GM19043 (cell line): ENCODE measurements around the gene PXDN.
"Not testable (repeated sequence)": the region's sequence is repeated elsewhere in the genome, so short reads cannot be mapped to it uniquely, and the experiment has no call there.

ENCODE experiments used
- ATAC-seq: cut with Tn5 transposase; IDR thresholded peaks from one replicate; pipeline ENCODE4 v1.9.1; 2021; ENCODE audit warnings: low read depth; ENCODE audit not compliant: unreplicated experiment

Gene PXDN

GRCh38 chr2:1777781-1778180 is 33.5 kb upstream of the PXDN start:
- ATAC-seq, result no peak

GRCh38 chr2:1777156-1777555 is 32.8 kb upstream of the PXDN start:
- ATAC-seq, result no peak

GRCh38 chr2:1775511-1776035 is 31.3 kb upstream of the PXDN start:
- no peak for ATAC-seq

- no peak for ATAC-seq
Observed at GRCh38 chr2:1774929-1775328, 30.6 kb upstream of the PXDN start.

- no peak for ATAC-seq
Observed at GRCh38 chr2:1773883-1774282, 29.6 kb upstream of the PXDN start.

GRCh38 chr2:1772471-1773267 is 28.4 kb upstream of the PXDN start:
- no peak for ATAC-seq

GRCh38 chr2:1771626-1772280 is 27.4 kb upstream of the PXDN start:
- ATAC-seq, result no peak

- ATAC-seq, result no peak
Observed at GRCh38 chr2:1770566-1771380, 26.5 kb upstream of the PXDN start.

- peak; percentile 53 for ATAC-seq
Observed at GRCh38 chr2:1769703-1770422, 25.5 kb upstream of the PXDN start.

GRCh38 chr2:1767939-1768691 is 23.8 kb upstream of the PXDN start:
- no peak for ATAC-seq

GRCh38 chr2:1766851-1767811 is 22.8 kb upstream of the PXDN start:
- ATAC-seq, result no peak

GRCh38 chr2:1766425-1766824 is 22.1 kb upstream of the PXDN start:
- no peak for ATAC-seq

GRCh38 chr2:1765201-1765600 is 20.9 kb upstream of the PXDN start:
- not testable (repeated sequence) for ATAC-seq

GRCh38 chr2:1759611-1759930 is 15.3 kb upstream of the PXDN start:
- ATAC-seq, result no peak

- ATAC-seq, result no peak
Observed at GRCh38 chr2:1758774-1759610, 14.7 kb upstream of the PXDN start.

- ATAC-seq, result no peak
Observed at GRCh38 chr2:1758171-1758570, 13.9 kb upstream of the PXDN start.

- ATAC-seq, result no peak
Observed at GRCh38 chr2:1757567-1757966, 13.3 kb upstream of the PXDN start.

- ATAC-seq, result not testable (repeated sequence)
Observed at GRCh38 chr2:1757146-1757545, 12.8 kb upstream of the PXDN start.
